ENCODE results near the gene ABCB11.

- TF ChIP-seq CTCF (IDR thresholded peaks at IDR 0.05; ENCODE audit: low read length) (no peak), EZH2 (optimal IDR thresholded peaks at IDR 0.05; ENCODE audit: low read depth, low read length) (no peak)
Measured at GRCh38 chr2:169041594-169041993, 10.5 kb upstream of the ABCB11 start.
